DND-41 (cell line): ENCODE results near the gene ALDH1A3.

Experiments used
- ATAC-seq: fragments of 200-7000 bp; cut with Tn5 transposase; 3 replicates; pipeline ENCODE4 v1.9.1; 2021; ENCODE audit warnings: low read depth; ENCODE audit not compliant: insufficient read depth
- DNase-seq: peaks from one replicate; pipeline ENCODE4 v3.0.0-alpha.2; 2020
- H2AFZ ChIP-seq: 2 replicates; pipeline ENCODE4 v1.6.0; 2012; ENCODE audit warnings: low read depth, low read length
- H3K27ac ChIP-seq: 2 replicates; pipeline ENCODE4 v1.5.1; 2012; ENCODE audit warnings: low read length, inconsistent platforms
- H3K27me3 ChIP-seq: fragments of 200-600 bp; sonication (generic); 2 replicates; pipeline ENCODE4 v1.6.0; 2012; ENCODE audit warnings: low read length, mild to moderate bottlenecking, inconsistent platforms; ENCODE audit not compliant: insufficient read depth, poor library complexity
- H3K36me3 ChIP-seq: 2 replicates; pipeline ENCODE4 v1.5.1; 2012; ENCODE audit warnings: low read length, inconsistent platforms; ENCODE audit not compliant: insufficient read depth
- H3K4me1 ChIP-seq: 2 replicates; pipeline ENCODE4 v1.5.1; 2012; ENCODE audit warnings: mild to moderate bottlenecking, low read length; ENCODE audit not compliant: insufficient read depth
- H3K4me2 ChIP-seq: 2 replicates; pipeline ENCODE4 v1.6.0; 2012; ENCODE audit warnings: mild to moderate bottlenecking, moderate library complexity, low read length, inconsistent platforms; ENCODE audit not compliant: insufficient read depth
- H3K4me3 ChIP-seq, 2 experiments: fragments of 200-600 bp in 1 of 2; shearing (Covaris generic) in 1 of 2; 2 replicates each; pipeline ENCODE4 v1.5.1; 2012 to 2016; ENCODE audit warnings: inconsistent platforms in 2 of 2, low read length in 2 of 2, mild to moderate bottlenecking in 2 of 2, low read depth in 1 of 2, moderate library complexity in 1 of 2
- H3K79me2 ChIP-seq: 2 replicates; pipeline ENCODE4 v1.6.0; 2012; ENCODE audit warnings: low read length, inconsistent platforms; ENCODE audit not compliant: insufficient read depth
- H3K9ac ChIP-seq: 2 replicates; pipeline ENCODE4 v1.6.0; 2012; ENCODE audit warnings: low read depth, mild to moderate bottlenecking, inconsistent platforms, low read length, moderate library complexity
- H3K9me3 ChIP-seq: 2 replicates; pipeline ENCODE4 v1.5.1; 2012; ENCODE audit warnings: low read length, moderate library complexity, mild to moderate bottlenecking, inconsistent platforms; ENCODE audit not compliant: insufficient read depth, severe bottlenecking
- H4K20me1 ChIP-seq: 2 replicates; pipeline ENCODE4 v1.6.0; 2012; ENCODE audit warnings: low read length; ENCODE audit not compliant: insufficient read depth
- CTCF ChIP-seq: IDR thresholded peaks from 2 replicates; pipeline ENCODE4 v1.5.1; 2012; ENCODE audit warnings: borderline replicate concordance, low read length, moderate library complexity, mild to moderate bottlenecking; ENCODE audit not compliant: poor library complexity, severe bottlenecking; ENCODE audit errors: extremely low read depth
- EZH2 ChIP-seq: IDR thresholded peaks from 3 replicates; pipeline ENCODE4 v1.6.1; 2012; ENCODE audit warnings: borderline replicate concordance, low read depth, mild to moderate bottlenecking, moderate library complexity, low read length, inconsistent platforms; ENCODE audit not compliant: severe bottlenecking

Gene ALDH1A3

GRCh38 chr15:100836501-100836900 lies 43.1 kb upstream of the ALDH1A3 start:
- H3K4me3 ChIP-seq, result no peak overlapping the region
- no peak for ATAC-seq
- no peak for DNase-seq
- no peak overlapping the region for H3K4me2 ChIP-seq
- no peaks in the 10 kb centered on the region for H3K4me1 ChIP-seq
- no peaks in the 10 kb centered on the region for H3K27me3 ChIP-seq
- no peak for TF ChIP-seq CTCF
- no peak for TF ChIP-seq EZH2
- no peak overlapping the region for H2AFZ ChIP-seq
- no peaks in the 10 kb centered on the region for H3K9me3 ChIP-seq
- H3K9ac ChIP-seq, result no peak overlapping the region
- H3K27ac ChIP-seq, result no peak overlapping the region
- H4K20me1 ChIP-seq, result no peaks in the 10 kb centered on the region
- H3K79me2 ChIP-seq, result no peaks in the 10 kb centered on the region
- H3K36me3 ChIP-seq, result no peaks in the 10 kb centered on the region

- H3K9ac ChIP-seq, result no peak overlapping the region
- no peak for ATAC-seq
- no peaks in the 10 kb centered on the region for H3K36me3 ChIP-seq
- peaks cover 6% of the 10 kb centered on the region for H3K27me3 ChIP-seq
- no peaks in the 10 kb centered on the region for H4K20me1 ChIP-seq
- no peak overlapping the region for H3K4me2 ChIP-seq
- H3K4me1 ChIP-seq, result no peaks in the 10 kb centered on the region
- no peak for DNase-seq
- no peak overlapping the region for H2AFZ ChIP-seq
- H3K9me3 ChIP-seq, result no peaks in the 10 kb centered on the region
- H3K27ac ChIP-seq, result no peak overlapping the region
- no peaks in the 10 kb centered on the region for H3K79me2 ChIP-seq
- no peak overlapping the region for H3K4me3 ChIP-seq
- TF ChIP-seq EZH2 (no peak), CTCF (no peak)
Observed at GRCh38 chr15:100841426-100841825, 38.2 kb upstream of the ALDH1A3 start.

- no peak for ATAC-seq
- no peaks in the 10 kb centered on the region for H3K36me3 ChIP-seq
- no peak for TF ChIP-seq CTCF
- TF ChIP-seq EZH2, result no peak
- H4K20me1 ChIP-seq, result no peaks in the 10 kb centered on the region
- H3K9ac ChIP-seq, result no peak overlapping the region
- H3K27ac ChIP-seq, result no peak overlapping the region
- peaks cover 6% of the 10 kb centered on the region for H3K27me3 ChIP-seq
- no peaks in the 10 kb centered on the region for H3K79me2 ChIP-seq
- H3K9me3 ChIP-seq, result no peaks in the 10 kb centered on the region
- H3K4me2 ChIP-seq, result no peak overlapping the region
- no peak overlapping the region for H3K4me3 ChIP-seq
- no peak overlapping the region for H2AFZ ChIP-seq
- DNase-seq, result no peak
- H3K4me1 ChIP-seq, result no peaks in the 10 kb centered on the region
Observed at GRCh38 chr15:100842756-100843730, 36.6 kb upstream of the ALDH1A3 start.
